GM12891 (cell line): ENCODE measurements around the gene CPNE2.
A peak's percentile ranks its signal among the peaks of the same experiment; 100 is the strongest.

Source experiments
- DNase-seq: peaks from one replicate; pipeline ENCODE4 v3.0.0; 2011; ENCODE audit warnings: low spot score; ENCODE audit not compliant: insufficient read length
- FAIRE-seq: peaks from 2 replicates; lab custom pipeline; 2011; peaks lifted over from hg19 to GRCh38; lab: Jason Lieb, UNC
- PAX5 ChIP-seq: IDR thresholded peaks from 2 replicates; pipeline ENCODE4 v1.6.1; 2011; ENCODE audit warnings: low read length, moderate library complexity, mild to moderate bottlenecking; ENCODE audit not compliant: insufficient read depth, severe bottlenecking
- POLR2A ChIP-seq: IDR thresholded peaks from 2 replicates; pipeline ENCODE4 v1.6.1; 2011; ENCODE audit warnings: low read depth, low read length, control low read depth
- POLR2AphosphoS5 ChIP-seq: IDR thresholded peaks from 2 replicates; pipeline ENCODE4 v1.6.1; 2011; ENCODE audit warnings: low read depth, low read length, control low read depth
- POU2F2 ChIP-seq: IDR thresholded peaks from 2 replicates; pipeline ENCODE4 v1.6.1; 2011; ENCODE audit warnings: low read depth, mild to moderate bottlenecking, control low read depth, low read length, moderate library complexity
- SPI1 ChIP-seq: IDR thresholded peaks from 2 replicates; pipeline ENCODE4 v1.6.1; 2011; ENCODE audit warnings: low read depth, low read length, control low read depth
- TAF1 ChIP-seq: IDR thresholded peaks from 2 replicates; pipeline ENCODE4 v1.6.1; 2011; ENCODE audit warnings: low read depth, low read length, control low read depth

The CPNE2 gene

GRCh38 chr16:57163842-57164241, 71.5 kb downstream of the CPNE2 start:
- DNase-seq (no peak), FAIRE-seq (no peak)
- TF ChIP-seq SPI1 = no peak
- no peak for TF ChIP-seq POLR2A
- no peak for TF ChIP-seq POLR2AphosphoS5
- TF ChIP-seq PAX5 = no peak
- TF ChIP-seq POU2F2 = no peak

GRCh38 chr16:57165483-57165882, 73.1 kb downstream of the CPNE2 start:
- no peak for TF ChIP-seq POU2F2
- TF ChIP-seq PAX5 = no peak
- no peak for TF ChIP-seq POLR2A
- TF ChIP-seq POLR2AphosphoS5 = no peak
- TF ChIP-seq TAF1 = no peak
- no peak for TF ChIP-seq SPI1
- DNase-seq (no peak), FAIRE-seq (no peak)

- no peak for FAIRE-seq
- no peak for DNase-seq
- TF ChIP-seq POU2F2 (no peak), PAX5 (no peak), SPI1 (no peak), POLR2A (no peak), TAF1 (no peak), POLR2AphosphoS5 (no peak)
Observed at GRCh38 chr16:57165938-57166337, 73.6 kb downstream of the CPNE2 start.

GRCh38 chr16:57166451-57166850, 74.1 kb downstream of the CPNE2 start:
- no peak for TF ChIP-seq TAF1
- no peak for TF ChIP-seq PAX5
- TF ChIP-seq SPI1 = no peak
- TF ChIP-seq POLR2AphosphoS5 = no peak
- TF ChIP-seq POU2F2 = no peak
- TF ChIP-seq POLR2A = no peak

GRCh38 chr16:57166951-57167350, 74.6 kb downstream of the CPNE2 start:
- TF ChIP-seq SPI1 (peak; percentile 60), PAX5 (no peak), POLR2A (no peak)
- FAIRE-seq = peak; percentile 74
- no peak for DNase-seq

More at GRCh38 chr16:57166451-57166850, 74.1 kb downstream of the CPNE2 start:
- FAIRE-seq (no peak), DNase-seq (no peak)

- TF ChIP-seq POLR2AphosphoS5 = no peak
- TF ChIP-seq POLR2A = no peak
- no peak for TF ChIP-seq POU2F2
- TF ChIP-seq SPI1 = no peak
- no peak for TF ChIP-seq PAX5
- no peak for TF ChIP-seq TAF1
- FAIRE-seq (no peak), DNase-seq (no peak)
Observed at GRCh38 chr16:57167538-57167937, 75.2 kb downstream of the CPNE2 start.

- peak; percentile 79 for FAIRE-seq
- no peak for DNase-seq
Observed at GRCh38 chr16:57167953-57168352, 75.6 kb downstream of the CPNE2 start.

GRCh38 chr16:57169327-57169726, 76.9 kb downstream of the CPNE2 start:
- FAIRE-seq = no peak
- TF ChIP-seq POLR2A = no peak
- no peak for TF ChIP-seq SPI1
- no peak for TF ChIP-seq TAF1
- TF ChIP-seq POLR2AphosphoS5 = no peak
- no peak for TF ChIP-seq POU2F2
- TF ChIP-seq PAX5 = no peak
- no peak for DNase-seq

More at GRCh38 chr16:57167953-57168352, 75.6 kb downstream of the CPNE2 start:
- no peak for TF ChIP-seq POU2F2
- TF ChIP-seq TAF1 = no peak
- TF ChIP-seq PAX5 = no peak
- no peak for TF ChIP-seq POLR2AphosphoS5
- TF ChIP-seq POLR2A = no peak
- TF ChIP-seq SPI1 = no peak

GRCh38 chr16:57172721-57173290, 80.4 kb downstream of the CPNE2 start:
- no peak for DNase-seq
- TF ChIP-seq POU2F2 (no peak), PAX5 (no peak), POLR2A (no peak), TAF1 (no peak), POLR2AphosphoS5 (no peak), SPI1 (no peak)
- no peak for FAIRE-seq

- FAIRE-seq (no peak), DNase-seq (no peak)
- TF ChIP-seq POLR2AphosphoS5 = no peak
- no peak for TF ChIP-seq TAF1
- no peak for TF ChIP-seq POLR2A
- no peak for TF ChIP-seq POU2F2
- no peak for TF ChIP-seq PAX5
- TF ChIP-seq SPI1 = no peak
Observed at GRCh38 chr16:57175896-57176295, 83.5 kb downstream of the CPNE2 start.
